ENCODE data around the gene PPA1. TPM values are rescaled to one million over a fixed set of nuclear protein-coding genes. Genes with fewer than 3 reads are reported as not detected.
A peak's percentile ranks its signal among the peaks of the same experiment; 100 is the strongest.
"Not testable (repeated sequence)": the region's sequence is repeated elsewhere in the genome, so short reads cannot be mapped to it uniquely, and the experiment has no call there.

PPA1 gene
- total and polyA plus RNA-seq, 3 experiments from 2014 or later = 122 to 368 (median 358) TPM

- Mint-ChIP-seq H3K9me3 (no peaks in the 10 kb centered on the region), H3K4me1 (peaks cover 0 to 13% (median 3%) of the 10 kb centered on the region in 3 donors), H3K27ac (peak overlapping the region in 1 of 8 donors; percentile 22), H3K36me3 (no peaks in the 10 kb centered on the region), H3K27me3 (peaks cover 43 to 63% of the 10 kb centered on the region in 2 donors), H3K4me3 (peak overlapping the region in 2 of 7 donors; percentile 2 to 35)
- Histone ChIP-seq H3K27ac (ENCODE audit: low read depth, low read length) (no peak overlapping the region), H3K4me3 (ENCODE audit: low read length) (no peak overlapping the region), H3K36me3 (ENCODE audit: insufficient read depth, low read length) (no peaks in the 10 kb centered on the region), H3K9me3 (ENCODE audit: low read length) (no peaks in the 10 kb centered on the region), H3K27me3 (ENCODE audit: insufficient read depth, low read length, poor library complexity, severe bottlenecking) (peaks cover 9% of the 10 kb centered on the region), H3K4me1 (ENCODE audit: insufficient read depth, low read length) (no peaks in the 10 kb centered on the region)
- CTCF ChIA-PET = no interaction called here
- POLR2A ChIA-PET = no interaction called here
- DNase-seq = no peak
Observed at GRCh38 chr10:70253878-70254765, 20.9 kb upstream of the PPA1 start.

DNA sequence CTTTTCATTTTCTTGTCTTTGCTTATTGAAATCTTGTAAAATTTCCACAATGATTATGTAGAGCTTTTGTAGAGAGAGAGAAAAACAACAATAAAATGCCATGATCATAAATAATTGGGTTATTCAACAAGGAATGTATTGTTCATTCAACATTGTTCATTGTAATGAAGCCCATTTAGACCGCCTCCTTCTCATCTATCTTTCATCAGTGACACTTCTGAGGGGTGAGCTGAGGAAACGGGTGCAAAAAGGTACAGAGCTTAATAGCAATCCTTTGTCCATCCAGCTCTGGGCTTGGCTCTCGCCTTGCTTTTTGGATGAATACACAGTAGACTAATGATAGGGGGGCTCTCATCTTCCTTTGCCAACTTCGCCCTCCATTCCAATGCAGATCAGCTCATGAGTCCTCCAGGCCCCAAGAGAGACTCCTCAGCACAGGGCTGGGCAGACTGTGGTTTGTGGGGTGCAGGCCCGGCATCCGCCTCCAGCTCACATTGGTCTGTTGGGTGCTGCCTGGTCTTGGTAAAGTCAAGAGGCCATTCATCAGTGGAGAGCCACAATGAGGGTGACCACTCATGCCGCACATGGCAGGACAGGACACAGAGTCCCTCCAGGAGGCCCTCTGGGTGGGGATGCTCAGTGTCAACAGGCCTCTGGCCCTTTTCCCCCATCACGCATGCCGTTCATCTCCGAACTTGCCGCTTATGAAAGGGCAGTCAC is 17.9 kb upstream of the PPA1 start:
- Mint-ChIP-seq H3K4me3 (no peak overlapping the region), H3K4me1 (peaks cover 0 to 10% (median 3%) of the 10 kb centered on the region in 3 donors), H3K27ac (no peak overlapping the region), H3K27me3 (peaks cover 30 to 56% of the 10 kb centered on the region in 2 donors), H3K36me3 (no peaks in the 10 kb centered on the region), H3K9me3 (no peaks in the 10 kb centered on the region)
- no peaks in the 10 kb centered on the region for H3K4me1 ChIP-seq (ENCODE audit: insufficient read depth, low read length)
- H3K36me3 ChIP-seq (ENCODE audit: insufficient read depth, low read length) = no peaks in the 10 kb centered on the region
- DNase-seq = no peak
- CTCF ChIA-PET = interaction anchor here (0.9 to 1.2 kb wide), 2 partner anchors 8 to 22 kb away, joined by 3 to 4 read pairs; no protein-coding TSS in a partner anchor
- H3K9me3 ChIP-seq (ENCODE audit: low read length) = no peaks in the 10 kb centered on the region
- H3K27ac ChIP-seq (ENCODE audit: low read depth, low read length) = no peak overlapping the region
- POLR2A ChIA-PET = no interaction called here
- peaks cover 9% of the 10 kb centered on the region for H3K27me3 ChIP-seq (ENCODE audit: insufficient read depth, low read length, poor library complexity, severe bottlenecking)
- no peak overlapping the region for H3K4me3 ChIP-seq (ENCODE audit: low read length)

- Mint-ChIP-seq H3K27me3 (peaks cover 6 to 24% of the 10 kb centered on the region in 2 donors), H3K36me3 (no peaks in the 10 kb centered on the region), H3K4me3 (no peak overlapping the region), H3K4me1 (no peaks in the 10 kb centered on the region), H3K9me3 (no peaks in the 10 kb centered on the region), H3K27ac (no peak overlapping the region)
- no peaks in the 10 kb centered on the region for H3K4me1 ChIP-seq (ENCODE audit: insufficient read depth, low read length)
- ChIA-PET CTCF (no interaction called here), POLR2A (no interaction called here)
- H3K36me3 ChIP-seq (ENCODE audit: insufficient read depth, low read length) = no peaks in the 10 kb centered on the region
- H3K4me3 ChIP-seq (ENCODE audit: low read length) = no peak overlapping the region
- no peak overlapping the region for H3K27ac ChIP-seq (ENCODE audit: low read depth, low read length)
- DNase-seq = no peak
- no peaks in the 10 kb centered on the region for H3K27me3 ChIP-seq (ENCODE audit: insufficient read depth, low read length, poor library complexity, severe bottlenecking)
- no peaks in the 10 kb centered on the region for H3K9me3 ChIP-seq (ENCODE audit: low read length)
Observed at GRCh38 chr10:70247360-70247759, 14.1 kb upstream of the PPA1 start.

DNA sequence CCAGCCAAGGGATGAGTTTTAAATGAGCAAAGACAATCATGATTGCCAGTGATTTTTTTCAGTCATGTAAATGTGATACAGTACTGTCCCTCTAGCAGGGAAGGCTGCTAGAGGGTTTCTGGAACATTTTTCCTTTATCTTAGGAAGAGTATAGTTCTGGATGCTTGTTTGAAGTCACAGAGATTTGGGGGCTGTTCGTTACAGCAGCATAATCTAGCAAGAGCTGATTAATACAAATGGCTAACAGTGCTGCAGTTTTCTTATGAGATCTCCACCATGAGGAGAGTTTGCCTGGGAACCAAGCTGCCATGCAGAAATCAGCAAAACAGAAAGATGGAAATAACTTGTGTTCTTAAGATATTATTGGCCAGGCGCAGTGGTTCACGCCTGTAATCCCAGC is 7.9 kb upstream of the PPA1 start:
- H3K36me3 Mint-ChIP-seq = peaks cover 0 to 3% (median 0%) of the 10 kb centered on the region in 3 donors
- peaks cover 0 to 2% (median 0%) of the 10 kb centered on the region in 3 donors for H3K4me1 Mint-ChIP-seq
- no peaks in the 10 kb centered on the region for H3K9me3 ChIP-seq (ENCODE audit: low read length)
- H3K27ac ChIP-seq (ENCODE audit: low read depth, low read length) = no peak overlapping the region
- H3K4me3 Mint-ChIP-seq = no peak overlapping the region
- no peaks in the 10 kb centered on the region for H3K27me3 Mint-ChIP-seq
- no peak overlapping the region for H3K27ac Mint-ChIP-seq
- H3K4me3 ChIP-seq (ENCODE audit: low read length) = no peak overlapping the region
- no peaks in the 10 kb centered on the region for H3K9me3 Mint-ChIP-seq
- H3K27me3 ChIP-seq (ENCODE audit: insufficient read depth, low read length, poor library complexity, severe bottlenecking) = no peaks in the 10 kb centered on the region
- DNase-seq = no peak
- POLR2A ChIA-PET = no interaction called here
- CTCF ChIA-PET = interaction anchor here (1.2 kb wide), 1 partner anchor 123 kb away, joined by 3 read pairs; no protein-coding TSS in a partner anchor
- no peaks in the 10 kb centered on the region for H3K36me3 ChIP-seq (ENCODE audit: insufficient read depth, low read length)
- H3K4me1 ChIP-seq (ENCODE audit: insufficient read depth, low read length) = no peaks in the 10 kb centered on the region

DNA sequence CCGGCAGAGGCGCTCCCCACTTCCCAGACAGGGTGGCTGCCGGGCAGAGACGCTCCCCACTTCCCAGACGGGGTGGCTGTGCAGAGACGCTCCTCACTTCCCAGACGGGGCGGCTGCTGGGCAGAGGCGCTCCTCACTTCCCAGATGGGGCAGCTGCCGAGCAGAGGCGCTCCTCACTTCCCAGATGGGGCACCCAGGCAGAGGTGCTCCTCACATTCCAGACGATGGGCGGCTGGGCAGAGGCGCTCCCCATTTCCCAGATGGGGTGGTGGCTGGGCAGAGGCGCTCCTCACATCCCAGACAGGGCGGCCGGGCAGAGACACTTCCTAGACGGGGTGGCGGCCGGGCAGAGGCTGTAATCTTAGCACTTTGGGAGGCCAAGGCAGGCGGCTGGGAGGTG is 6.8 kb upstream of the PPA1 start:
- POLR2A ChIA-PET, CTCF ChIA-PET, H3K4me1 Mint-ChIP-seq: not testable (repeated sequence)

DNA sequence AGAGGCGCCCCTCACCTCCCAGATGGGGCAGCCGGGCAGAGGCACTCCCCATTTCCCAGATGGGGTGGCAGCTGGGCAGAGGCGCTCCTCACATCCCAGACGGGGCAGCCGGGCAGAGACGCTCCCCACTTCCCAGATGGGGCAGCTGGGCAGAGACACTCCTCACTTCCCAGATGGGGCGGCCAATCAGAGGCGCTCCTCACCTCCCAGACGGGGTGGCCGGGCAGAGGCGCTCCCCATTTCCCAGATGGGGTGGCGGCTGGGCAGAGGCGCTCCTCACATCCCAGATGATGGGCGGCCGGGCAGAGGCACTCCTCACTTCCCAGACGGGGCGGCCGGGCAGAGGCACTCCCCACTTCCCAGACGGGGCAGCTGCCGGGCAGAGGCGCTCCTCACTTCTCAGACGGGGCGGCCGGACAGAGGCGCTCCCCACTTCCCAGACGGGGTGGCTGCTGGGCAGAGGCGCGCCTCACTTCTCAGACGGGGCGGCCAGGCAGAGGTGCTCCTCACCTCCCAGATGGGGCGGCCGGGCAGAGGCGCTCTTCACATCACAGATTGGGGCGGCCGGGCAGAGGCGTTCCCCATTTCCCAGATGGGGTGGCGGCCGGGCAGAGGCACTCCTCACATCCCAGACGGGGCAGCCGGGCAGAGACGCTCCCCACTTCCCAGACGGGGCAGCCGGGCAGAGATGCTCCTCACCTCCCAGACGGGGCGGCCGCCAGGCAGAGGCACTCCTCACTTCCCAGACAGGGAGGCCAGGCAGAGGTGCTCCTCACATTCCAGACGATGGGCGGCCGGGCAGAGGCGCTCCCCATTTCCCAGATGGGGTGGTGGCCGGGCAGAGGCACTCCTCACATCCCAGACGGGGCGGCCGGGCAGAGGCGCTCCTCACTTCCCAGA is 6.1 kb upstream of the PPA1 start:
- H3K27me3 ChIP-seq (ENCODE audit: insufficient read depth, low read length, poor library complexity, severe bottlenecking); DNase-seq; H3K27ac ChIP-seq (ENCODE audit: low read depth, low read length); CTCF ChIA-PET; POLR2A ChIA-PET; H3K9me3 Mint-ChIP-seq; H3K36me3 ChIP-seq (ENCODE audit: insufficient read depth, low read length); H3K27me3 Mint-ChIP-seq; H3K4me3 Mint-ChIP-seq; H3K36me3 Mint-ChIP-seq; H3K27ac Mint-ChIP-seq; H3K4me1 Mint-ChIP-seq; H3K4me1 ChIP-seq (ENCODE audit: insufficient read depth, low read length); H3K9me3 ChIP-seq (ENCODE audit: low read length); H3K4me3 ChIP-seq (ENCODE audit: low read length): not testable (repeated sequence)

More for the DNA sequence above, 6.8 kb upstream of the PPA1 start:
- H3K4me1 ChIP-seq (ENCODE audit: insufficient read depth, low read length); H3K4me3 ChIP-seq (ENCODE audit: low read length); H3K36me3 Mint-ChIP-seq; H3K27me3 ChIP-seq (ENCODE audit: insufficient read depth, low read length, poor library complexity, severe bottlenecking); H3K27me3 Mint-ChIP-seq; H3K9me3 ChIP-seq (ENCODE audit: low read length); H3K4me3 Mint-ChIP-seq; H3K27ac ChIP-seq (ENCODE audit: low read depth, low read length); DNase-seq; H3K36me3 ChIP-seq (ENCODE audit: insufficient read depth, low read length); H3K27ac Mint-ChIP-seq; H3K9me3 Mint-ChIP-seq: not testable (repeated sequence)

GRCh38 chr10:70237958-70238536 is 4.8 kb upstream of the PPA1 start:
- H3K4me1 ChIP-seq (ENCODE audit: insufficient read depth, low read length); H3K4me3 ChIP-seq (ENCODE audit: low read length); H3K9me3 ChIP-seq (ENCODE audit: low read length); H3K27me3 Mint-ChIP-seq; DNase-seq; H3K36me3 ChIP-seq (ENCODE audit: insufficient read depth, low read length); H3K9me3 Mint-ChIP-seq; H3K4me1 Mint-ChIP-seq; H3K27ac ChIP-seq (ENCODE audit: low read depth, low read length); POLR2A ChIA-PET; H3K27ac Mint-ChIP-seq; H3K27me3 ChIP-seq (ENCODE audit: insufficient read depth, low read length, poor library complexity, severe bottlenecking); H3K4me3 Mint-ChIP-seq; H3K36me3 Mint-ChIP-seq: not testable (repeated sequence)
- CTCF ChIA-PET = interaction anchor here (1.6 kb wide), 1 partner anchor 126 kb away, joined by 8 read pairs; no protein-coding TSS in a partner anchor
